Neural progenitor cell (in vitro differentiated cells): Measurements from ENCODE around the gene CERS6. TPM values are rescaled to one million over a fixed set of nuclear protein-coding genes. Genes with fewer than 3 reads are reported as not detected.

Source experiments
- DNase-seq: peaks from one replicate; pipeline ENCODE4 v3.0.0-alpha.2; 2016; ENCODE audit warnings: low spot score
- H2AFZ ChIP-seq: fragments of 200-600 bp; sonication (generic); replicated peaks from 2 replicates; pipeline ENCODE4 v1.6.1; 2016; ENCODE audit warnings: antibody characterized with exemption
- H3F3A ChIP-seq: fragments of 200-600 bp; sonication (generic); 2 replicates; pipeline ENCODE4 v1.6.1; 2016; ENCODE audit warnings: antibody characterized with exemption, low read depth
- H3K27ac ChIP-seq: fragments of 200-600 bp; sonication (generic); 2 replicates; pipeline ENCODE4 v1.5.1; 2016; ENCODE audit warnings: mild to moderate bottlenecking
- H3K27me3 ChIP-seq: fragments of 200-600 bp; sonication (generic); 2 replicates; pipeline ENCODE4 v1.6.1; 2016; ENCODE audit warnings: mild to moderate bottlenecking, moderate library complexity
- H3K36me3 ChIP-seq: fragments of 200-600 bp; sonication (generic); 2 replicates; pipeline ENCODE4 v1.5.1; 2016
- H3K4me1 ChIP-seq: fragments of 200-600 bp; sonication (generic); 2 replicates; pipeline ENCODE4 v1.6.1; 2016; ENCODE audit warnings: mixed run types
- H3K4me2 ChIP-seq: fragments of 200-600 bp; sonication (generic); 2 replicates; pipeline ENCODE4 v1.6.1; 2016
- H3K4me3 ChIP-seq: fragments of 200-600 bp; sonication (generic); 2 replicates; pipeline ENCODE4 v1.5.1; 2016
- H3K79me2 ChIP-seq: fragments of 200-600 bp; sonication (generic); 2 replicates; pipeline ENCODE4 v1.6.1; 2016; ENCODE audit warnings: low read depth
- H3K9ac ChIP-seq: fragments of 200-600 bp; sonication (generic); 2 replicates; pipeline ENCODE4 v1.6.1; 2016
- H3K9me3 ChIP-seq: fragments of 200-600 bp; sonication (generic); 2 replicates; pipeline ENCODE4 v1.5.1; 2016; ENCODE audit warnings: low read depth
- H4K20me1 ChIP-seq: fragments of 200-600 bp; sonication (generic); 2 replicates; pipeline ENCODE4 v1.6.1; 2016; ENCODE audit warnings: low read depth
- H3K27ac Mint-ChIP-seq: 3 replicates; pipeline ENCODE4 v1.8.0; 2021; ENCODE audit warnings: mixed read lengths
- H3K27me3 Mint-ChIP-seq: 2 replicates; pipeline ENCODE4 v1.8.0; 2022; ENCODE audit warnings: low read depth, mild to moderate bottlenecking, inconsistent platforms, moderate library complexity, mixed read lengths; ENCODE audit not compliant: insufficient read depth
- H3K36me3 Mint-ChIP-seq: 3 replicates; pipeline ENCODE4 v1.8.0; 2021; ENCODE audit warnings: mixed read lengths
- H3K4me1 Mint-ChIP-seq: 3 replicates; pipeline ENCODE4 v1.8.0; 2021; ENCODE audit warnings: mixed read lengths
- H3K4me3 Mint-ChIP-seq: 3 replicates; pipeline ENCODE4 v1.8.0; 2021; ENCODE audit warnings: mild to moderate bottlenecking, moderate library complexity, mixed read lengths
- H3K9me3 Mint-ChIP-seq: 3 replicates; pipeline ENCODE4 v1.8.0; 2020; ENCODE audit warnings: mixed read lengths
- CTCF ChIP-seq: fragments of 200-600 bp; sonication (generic); IDR thresholded peaks from 2 replicates; pipeline ENCODE4 v1.5.1; 2017; ENCODE audit warnings: antibody characterized with exemption, mild to moderate bottlenecking
- EZH2 ChIP-seq: fragments of 200-600 bp; sonication (generic); IDR thresholded peaks from 2 replicates; pipeline ENCODE4 v1.6.1; 2017; ENCODE audit warnings: antibody characterized with exemption, mild to moderate bottlenecking, moderate library complexity
- EZH2phosphoT487 ChIP-seq: fragments of 200-600 bp; sonication (generic); IDR thresholded peaks from 2 replicates; pipeline ENCODE4 v1.6.1; 2017; ENCODE audit warnings: antibody characterized with exemption
- total RNA-seq: library from RNA; depleted of rRNA; stranded (reverse); fragments of >200 nt; gene quantifications from 2 replicates; pipeline ENCODE4 v1.2.3, GENCODE V29; 2015; ENCODE audit warnings: low replicate concordance

The CERS6 gene
- total RNA-seq, 1 donor from 2014 or later = 50.8 TPM

GRCh38 chr2:168604252-168604651 is 148.2 kb downstream of the CERS6 start:
- no peak for DNase-seq
- no peaks in the 10 kb centered on the region for H4K20me1 ChIP-seq
- H3K36me3 ChIP-seq = no peaks in the 10 kb centered on the region
- no peak overlapping the region for H3K27ac ChIP-seq
- no peak overlapping the region for H3K27ac Mint-ChIP-seq
- H3K4me3 ChIP-seq = no peak overlapping the region
- H3K9ac ChIP-seq = no peak overlapping the region
- H3K4me3 Mint-ChIP-seq = no peak overlapping the region
- H3K9me3 Mint-ChIP-seq = peaks cover 15% of the 10 kb centered on the region
- no peak overlapping the region for H3K4me2 ChIP-seq
- H3K27me3 ChIP-seq = no peaks in the 10 kb centered on the region
- TF ChIP-seq EZH2phosphoT487 (no peak), CTCF (no peak), EZH2 (no peak)
- H2AFZ ChIP-seq = no peak overlapping the region
- H3K36me3 Mint-ChIP-seq = peaks cover 11% of the 10 kb centered on the region
- no peaks in the 10 kb centered on the region for H3K9me3 ChIP-seq
- H3K4me1 Mint-ChIP-seq = no peaks in the 10 kb centered on the region
- H3F3A ChIP-seq = no peaks in the 10 kb centered on the region
- H3K79me2 ChIP-seq = peaks cover 11% of the 10 kb centered on the region
- no peaks in the 10 kb centered on the region for H3K4me1 ChIP-seq
- H3K27me3 Mint-ChIP-seq = no peaks in the 10 kb centered on the region

GRCh38 chr2:168607992-168608391 is 151.9 kb downstream of the CERS6 start:
- Histone ChIP-seq H3K9me3 (no peaks in the 10 kb centered on the region), H3F3A (no peaks in the 10 kb centered on the region), H3K4me1 (no peaks in the 10 kb centered on the region), H3K36me3 (no peaks in the 10 kb centered on the region), H3K27me3 (no peaks in the 10 kb centered on the region), H3K27ac (no peak overlapping the region), H3K4me3 (no peak overlapping the region), H2AFZ (no peak overlapping the region), H3K4me2 (no peak overlapping the region), H4K20me1 (no peaks in the 10 kb centered on the region), H3K9ac (no peak overlapping the region), H3K79me2 (peaks cover 6% of the 10 kb centered on the region)
- no peak for TF ChIP-seq CTCF
- no peak for TF ChIP-seq EZH2phosphoT487
- no peak for TF ChIP-seq EZH2
- Mint-ChIP-seq H3K4me3 (no peak overlapping the region), H3K36me3 (peaks cover 16% of the 10 kb centered on the region), H3K27me3 (no peaks in the 10 kb centered on the region), H3K4me1 (no peaks in the 10 kb centered on the region), H3K9me3 (peaks cover 15% of the 10 kb centered on the region), H3K27ac (no peak overlapping the region)
- no peak for DNase-seq

- H3K27ac Mint-ChIP-seq = no peak overlapping the region
- H3K27me3 Mint-ChIP-seq = no peaks in the 10 kb centered on the region
- H3K9me3 ChIP-seq = no peaks in the 10 kb centered on the region
- H3K27ac ChIP-seq = no peak overlapping the region
- no peaks in the 10 kb centered on the region for H3K27me3 ChIP-seq
- H3K9me3 Mint-ChIP-seq = peaks cover 15% of the 10 kb centered on the region
- no peak for DNase-seq
- H3K4me1 Mint-ChIP-seq = no peaks in the 10 kb centered on the region
- peaks cover 6% of the 10 kb centered on the region for H3K79me2 ChIP-seq
- no peaks in the 10 kb centered on the region for H3F3A ChIP-seq
- H3K4me3 ChIP-seq = no peak overlapping the region
- no peaks in the 10 kb centered on the region for H4K20me1 ChIP-seq
- H3K4me3 Mint-ChIP-seq = no peak overlapping the region
- peaks cover 18% of the 10 kb centered on the region for H3K36me3 Mint-ChIP-seq
- TF ChIP-seq CTCF (no peak), EZH2 (no peak), EZH2phosphoT487 (no peak)
- H3K9ac ChIP-seq = no peak overlapping the region
- no peaks in the 10 kb centered on the region for H3K36me3 ChIP-seq
- H3K4me1 ChIP-seq = no peaks in the 10 kb centered on the region
- no peak overlapping the region for H2AFZ ChIP-seq
- no peak overlapping the region for H3K4me2 ChIP-seq
These were observed 152.7 kb downstream of the CERS6 start for GRCh38 chr2:168608796-168609195.

GRCh38 chr2:168611091-168611490 is 155.0 kb downstream of the CERS6 start:
- Histone ChIP-seq H3K36me3 (no peaks in the 10 kb centered on the region), H2AFZ (no peak overlapping the region), H3K79me2 (peaks cover 3% of the 10 kb centered on the region), H3K4me2 (no peak overlapping the region), H3K9ac (no peak overlapping the region), H3F3A (no peaks in the 10 kb centered on the region), H3K4me1 (no peaks in the 10 kb centered on the region), H3K27me3 (no peaks in the 10 kb centered on the region), H3K4me3 (no peak overlapping the region), H4K20me1 (no peaks in the 10 kb centered on the region), H3K9me3 (no peaks in the 10 kb centered on the region), H3K27ac (no peak overlapping the region)
- peaks cover 22% of the 10 kb centered on the region for H3K9me3 Mint-ChIP-seq
- H3K27ac Mint-ChIP-seq = no peak overlapping the region
- DNase-seq = no peak
- H3K4me1 Mint-ChIP-seq = no peaks in the 10 kb centered on the region
- peaks cover 26% of the 10 kb centered on the region for H3K36me3 Mint-ChIP-seq
- TF ChIP-seq EZH2 = no peak
- TF ChIP-seq CTCF = no peak
- no peak for TF ChIP-seq EZH2phosphoT487
- H3K27me3 Mint-ChIP-seq = no peaks in the 10 kb centered on the region
- H3K4me3 Mint-ChIP-seq = no peak overlapping the region
